BJ (cell line): ENCODE data around the gene SMAD7. TPM values are rescaled to one million over a fixed set of nuclear protein-coding genes. Genes with fewer than 3 reads are reported as not detected.

Experiments
- CTCF ChIA-PET: fragments of 350-600 bp; formaldehyde crosslinking; extraction: SDS; loops from one replicate; lab custom pipeline; 2021; ENCODE audit warnings: antibody characterized with exemption, inconsistent platforms; lab: Yijun Ruan, JAX
- POLR2A ChIA-PET: fragments of 300-600 bp; sonication (Branson Sonifier 250); formaldehyde crosslinking; extraction: SDS; loops from one replicate; lab custom pipeline; 2021; ENCODE audit warnings: antibody characterized with exemption; lab: Charles Lee
- DNase-seq: peaks from one replicate; pipeline ENCODE4 v3.0.0-alpha.2; 2011; ENCODE audit warnings: low read depth
- H3K27me3 ChIP-seq: 2 replicates; pipeline ENCODE4 v1.6.0; 2011; ENCODE audit warnings: low read length; ENCODE audit not compliant: control insufficient read depth, insufficient read depth
- H3K36me3 ChIP-seq: 2 replicates; pipeline ENCODE4 v1.5.1; 2011; ENCODE audit warnings: low read length; ENCODE audit not compliant: control insufficient read depth, insufficient read depth
- H3K4me3 ChIP-seq: 2 replicates; pipeline ENCODE4 v1.5.1; 2011; ENCODE audit warnings: low read depth, mild to moderate bottlenecking, control low read depth, low read length
- CTCF ChIP-seq: IDR thresholded peaks from 2 replicates; pipeline ENCODE4 v1.5.1; 2011; ENCODE audit warnings: low read depth, mild to moderate bottlenecking, control low read depth, inconsistent platforms, low read length, moderate library complexity; ENCODE audit not compliant: insufficient read depth
- polyA plus RNA-seq: library from polyadenylated mRNA; depleted of rRNA; stranded (reverse); fragments of >200 nt; gene quantifications from 2 replicates; pipeline ENCODE4 v1.2.3, GENCODE V29; 2011

The SMAD7 gene
- polyA plus RNA-seq, 1 experiment = 24.2 TPM

GRCh38 chr18:48968412-48969215, 17.8 kb upstream of the SMAD7 start:
- CTCF ChIA-PET = interaction anchor here (0.6 to 1.2 kb wide), 3 partner anchors 22 to 32 kb away, joined by 3 to 4 read pairs (median 3); no protein-coding TSS in a partner anchor
- DNase-seq = no peak
- H3K27me3 ChIP-seq = 0 out of 2 replicates have a peak, but pooled peaks cover 2% of the 10 kb centered on the region
- POLR2A ChIA-PET = no interaction called here
- H3K4me3 ChIP-seq = no peak overlapping the region
- no peak for TF ChIP-seq CTCF
- H3K36me3 ChIP-seq = no peaks in the 10 kb centered on the region

- CTCF ChIA-PET = interaction anchor here (0.6 to 1.2 kb wide), 3 partner anchors 29 to 101 kb away, joined by 3 read pairs; no protein-coding TSS in a partner anchor
- POLR2A ChIA-PET = interaction anchor here (0.6 kb wide), 1 partner anchor 16 kb away, joined by 5 read pairs; no protein-coding TSS in a partner anchor
- H3K27me3 ChIP-seq = 0 out of 2 replicates have a peak, but pooled peaks cover 2% of the 10 kb centered on the region
- DNase-seq = no peak
- H3K4me3 ChIP-seq = no peak overlapping the region
- no peak for TF ChIP-seq CTCF
- H3K36me3 ChIP-seq = no peaks in the 10 kb centered on the region
These were observed 16.8 kb upstream of the SMAD7 start for GRCh38 chr18:48967545-48967944.

DNA sequence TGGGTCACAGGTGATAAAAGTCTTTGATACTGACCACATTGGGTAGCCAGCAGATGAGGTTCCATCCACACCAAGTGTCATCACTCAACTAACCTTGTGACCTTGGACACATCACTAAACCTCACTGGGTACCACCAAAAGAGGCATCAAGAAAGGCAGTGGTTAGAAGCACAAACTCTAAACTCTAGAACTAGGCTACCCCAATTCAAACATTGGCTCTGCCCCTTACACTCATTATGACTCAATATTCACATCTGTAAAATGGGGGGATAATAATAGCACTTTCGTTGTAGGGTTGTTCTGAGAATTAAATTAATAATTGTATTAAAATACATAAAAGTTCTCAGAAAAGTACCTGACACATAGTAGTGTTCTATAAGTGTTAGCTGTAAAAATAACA, 15.8 kb upstream of the SMAD7 start:
- TF ChIP-seq CTCF = no peak
- Histone ChIP-seq H3K4me3 (no peak overlapping the region), H3K27me3 (0 out of 2 replicates have a peak, but pooled peaks cover 2% of the 10 kb centered on the region), H3K36me3 (no peaks in the 10 kb centered on the region; the same call in 1 of the 2 replicates)
- POLR2A ChIA-PET = no interaction called here
- CTCF ChIA-PET = no interaction called here
- no peak for DNase-seq

- ChIA-PET CTCF (interaction anchor here (0.7 to 1.1 kb wide), 2 partner anchors 10 to 386 kb away, joined by 3 read pairs; no protein-coding TSS in a partner anchor), POLR2A (no interaction called here)
- DNase-seq = no peak
- H3K4me3 ChIP-seq = no peak overlapping the region
- no peaks in the 10 kb centered on the region for H3K27me3 ChIP-seq
- TF ChIP-seq CTCF = no peak
- H3K36me3 ChIP-seq = no peaks in the 10 kb centered on the region; the same call in 1 of the 2 replicates
These were observed 13.1 kb upstream of the SMAD7 start for GRCh38 chr18:48963586-48964470.
